AG04449 (cell line): ENCODE results near the gene PF4V1.

Experiments used
- CTCF ChIA-PET: fragments of 350-600 bp; formaldehyde crosslinking; extraction: SDS; loops from one replicate; lab custom pipeline; 2021; ENCODE audit warnings: antibody characterized with exemption; lab: Yijun Ruan, JAX
- POLR2A ChIA-PET: fragments of 400-600, 350-600 bp; formaldehyde crosslinking; extraction: SDS; loops from one replicate; lab custom pipeline; 2020; ENCODE audit warnings: antibody characterized with exemption, inconsistent platforms; lab: Yijun Ruan, JAX
- DNase-seq: peaks from one replicate; pipeline ENCODE4 v3.0.0-alpha.2; 2010; ENCODE audit warnings: low read depth, low spot score
- H3K4me3 ChIP-seq: 2 replicates; pipeline ENCODE4 v1.5.1; 2011; ENCODE audit warnings: low read depth, mild to moderate bottlenecking, control low read depth, low read length
- TF ChIP-seq, protein P1 (sequence below): IDR thresholded peaks from one replicate; pipeline ENCODE4 v1.5.1; 2011; ENCODE audit warnings: mild to moderate bottlenecking, moderate library complexity, low read length, control low read depth, inconsistent platforms; ENCODE audit not compliant: insufficient read depth; ENCODE audit errors: missing control alignments

The PF4V1 gene

DNA sequence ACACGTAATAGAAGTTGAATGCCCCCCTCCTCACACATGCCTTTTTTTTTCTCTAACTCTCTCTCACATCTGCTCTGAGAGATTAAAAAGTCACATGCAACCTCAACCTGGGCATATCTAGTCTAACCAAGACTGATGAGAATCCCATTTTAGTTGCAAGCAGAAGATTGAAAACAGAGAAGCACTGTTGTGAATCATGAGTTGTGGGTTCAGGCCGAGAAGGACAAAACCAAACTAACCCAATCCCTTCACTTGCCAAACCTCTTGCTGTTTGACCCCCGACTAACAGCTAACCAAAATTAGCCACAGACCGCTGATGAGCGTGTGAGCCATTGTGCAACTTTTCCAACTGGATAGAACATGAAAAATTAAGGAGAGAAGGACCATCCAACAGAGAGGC is 47.9 kb downstream of the PF4V1 start:
- H3K4me3 ChIP-seq: no peak overlapping the region
- ChIA-PET CTCF (interaction anchor here (1.1 to 3.3 kb wide), 4 partner anchors 16 to 239 kb away, joined by 4 to 13 read pairs (median 5); no protein-coding TSS in a partner anchor), POLR2A (no interaction called here)
- DNase-seq: no peak
- TF ChIP-seq, protein P1, sequence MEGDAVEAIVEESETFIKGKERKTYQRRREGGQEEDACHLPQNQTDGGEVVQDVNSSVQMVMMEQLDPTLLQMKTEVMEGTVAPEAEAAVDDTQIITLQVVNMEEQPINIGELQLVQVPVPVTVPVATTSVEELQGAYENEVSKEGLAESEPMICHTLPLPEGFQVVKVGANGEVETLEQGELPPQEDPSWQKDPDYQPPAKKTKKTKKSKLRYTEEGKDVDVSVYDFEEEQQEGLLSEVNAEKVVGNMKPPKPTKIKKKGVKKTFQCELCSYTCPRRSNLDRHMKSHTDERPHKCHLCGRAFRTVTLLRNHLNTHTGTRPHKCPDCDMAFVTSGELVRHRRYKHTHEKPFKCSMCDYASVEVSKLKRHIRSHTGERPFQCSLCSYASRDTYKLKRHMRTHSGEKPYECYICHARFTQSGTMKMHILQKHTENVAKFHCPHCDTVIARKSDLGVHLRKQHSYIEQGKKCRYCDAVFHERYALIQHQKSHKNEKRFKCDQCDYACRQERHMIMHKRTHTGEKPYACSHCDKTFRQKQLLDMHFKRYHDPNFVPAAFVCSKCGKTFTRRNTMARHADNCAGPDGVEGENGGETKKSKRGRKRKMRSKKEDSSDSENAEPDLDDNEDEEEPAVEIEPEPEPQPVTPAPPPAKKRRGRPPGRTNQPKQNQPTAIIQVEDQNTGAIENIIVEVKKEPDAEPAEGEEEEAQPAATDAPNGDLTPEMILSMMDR: no peak

GRCh38 chr4:73902038-73902637 is 49.0 kb downstream of the PF4V1 start:
- DNase-seq: no peak
- CTCF ChIA-PET: interaction anchor here (1.0 to 3.3 kb wide), 7 partner anchors 9 to 240 kb away, joined by 3 to 13 read pairs (median 4); no protein-coding TSS in a partner anchor
- no peak overlapping the region for H3K4me3 ChIP-seq
- TF ChIP-seq, protein P1: no peak
- POLR2A ChIA-PET: no interaction called here

GRCh38 chr4:73902817-73903547 is 49.9 kb downstream of the PF4V1 start:
- no peak overlapping the region for H3K4me3 ChIP-seq
- TF ChIP-seq, protein P1: no peak
- CTCF ChIA-PET: interaction anchor here (1.0 to 3.3 kb wide), 4 partner anchors 8 to 240 kb away, joined by 3 to 13 read pairs (median 4); no protein-coding TSS in a partner anchor
- POLR2A ChIA-PET: no interaction called here
- no peak for DNase-seq
